Eye (tissue), 1 donor: ENCODE results near the gene SLC25A20.
A peak's percentile ranks its signal among the peaks of the same experiment; 100 is the strongest.

ENCODE experiments used
- DNase-seq: peaks from one replicate; pipeline ENCODE4 v3.0.0-alpha.2; 2015

Gene SLC25A20

DNA sequence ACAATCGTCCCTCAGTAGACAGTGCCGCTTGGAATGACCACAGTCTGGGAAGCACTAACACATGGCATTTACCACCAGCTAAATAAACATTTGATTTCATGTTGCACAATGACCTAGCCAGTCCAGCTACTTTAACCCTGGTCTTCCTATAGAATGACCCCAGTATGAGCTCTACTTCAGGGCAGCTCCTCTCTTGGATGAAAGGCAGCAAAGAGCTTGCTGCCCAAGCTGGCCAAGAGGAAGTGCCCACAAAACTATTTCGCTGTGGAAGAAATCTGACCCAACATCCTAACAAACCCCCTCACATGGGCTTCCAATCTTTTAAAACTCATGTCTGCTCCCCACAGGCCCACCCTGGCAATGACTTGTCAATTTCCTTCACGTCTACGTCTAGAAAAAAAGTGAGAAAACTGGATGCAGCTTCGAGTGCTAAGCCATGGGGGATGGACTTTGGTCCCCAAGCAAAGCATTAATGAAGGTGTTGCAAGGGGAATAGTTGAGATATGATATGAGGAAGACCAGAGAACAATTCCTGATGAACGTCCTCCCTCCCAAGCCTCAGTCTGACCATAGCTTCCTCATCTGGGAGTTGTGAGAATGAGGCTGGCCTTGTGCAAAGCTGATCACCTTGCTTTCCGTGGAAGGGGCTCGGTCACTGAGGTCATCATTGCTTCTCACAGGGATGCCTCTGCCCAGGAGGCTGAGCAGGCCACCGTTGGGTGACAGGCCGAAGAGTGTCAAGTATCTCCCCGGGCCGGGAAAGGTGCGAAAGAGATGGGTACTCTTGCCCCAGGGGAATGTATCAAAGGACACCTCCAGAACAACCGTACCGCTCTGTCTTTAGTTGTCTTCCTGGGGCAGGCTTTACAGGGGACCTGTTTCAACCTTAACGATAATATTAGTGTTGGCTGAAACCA, 964 bp downstream of the SLC25A20 start:
- no peak for DNase-seq

DNA sequence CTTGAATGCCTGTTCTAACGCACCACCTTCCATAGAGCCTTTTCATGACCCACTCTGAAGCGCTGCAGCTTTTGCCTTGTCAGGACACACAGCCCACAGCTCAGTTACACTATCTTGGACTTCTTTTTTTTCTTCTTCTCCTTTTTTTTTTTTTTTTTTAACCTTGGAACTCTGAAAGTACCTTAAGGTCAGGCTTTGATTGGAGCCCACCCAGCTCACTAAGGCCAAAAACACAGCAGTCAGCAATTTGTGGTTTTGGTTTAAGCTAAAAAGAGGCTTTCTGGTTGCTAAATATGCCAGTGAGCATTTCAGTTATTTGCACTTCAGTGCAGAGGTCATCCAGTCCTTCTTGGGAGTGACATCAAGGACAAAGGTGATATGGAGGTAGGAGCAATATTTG, 1.7 kb downstream of the SLC25A20 start:
- DNase-seq = no peak

GRCh38 chr3:48894516-48894915, 4.2 kb downstream of the SLC25A20 start:
- DNase-seq = no peak

DNA sequence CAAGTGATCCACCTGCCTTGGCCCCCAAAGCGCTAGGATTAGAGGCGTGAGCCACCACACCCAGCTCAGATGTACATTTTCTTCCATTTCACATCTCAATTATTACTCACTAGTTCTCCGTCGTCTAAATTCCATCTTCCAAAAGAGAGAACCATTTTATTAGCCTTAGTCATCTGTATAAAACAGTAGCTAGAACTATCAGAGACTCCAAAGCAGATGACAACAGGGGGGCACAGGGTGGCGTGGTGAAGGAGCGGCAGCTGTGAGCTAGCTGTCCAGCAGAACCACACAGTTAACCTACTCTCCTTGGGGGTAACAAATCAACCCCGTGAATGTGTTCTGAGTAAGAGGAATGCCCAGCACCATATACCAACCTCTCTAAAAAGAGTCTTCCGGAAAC, 7.1 kb downstream of the SLC25A20 start:
- no peak for DNase-seq

- DNase-seq = no peak
Observed at GRCh38 chr3:48885753-48886152, 12.9 kb downstream of the SLC25A20 start.

DNA sequence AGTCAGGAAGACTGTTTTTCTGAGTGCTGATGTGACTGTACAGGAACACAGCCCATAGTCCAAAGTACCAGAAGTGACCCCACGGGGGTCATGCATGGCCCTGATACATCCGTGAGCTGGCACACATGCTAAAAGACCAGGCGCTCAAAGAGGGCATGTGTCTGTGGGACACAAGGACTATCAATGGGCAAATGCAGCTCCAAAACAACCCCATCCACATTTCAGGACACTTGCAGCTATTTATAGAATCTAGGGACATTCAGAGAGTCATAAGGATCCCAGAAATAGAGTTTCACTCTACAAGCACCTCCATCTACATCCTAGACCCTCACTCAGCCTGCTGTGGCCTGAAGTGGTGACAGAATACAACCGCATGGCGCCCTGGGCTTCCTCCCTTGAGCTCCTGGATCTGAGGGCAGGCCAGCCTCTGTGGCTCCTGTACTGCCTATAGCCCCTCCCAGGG, 17.0 kb downstream of the SLC25A20 start:
- no peak for DNase-seq

GRCh38 chr3:48881006-48881405, 17.7 kb downstream of the SLC25A20 start:
- no peak for DNase-seq

DNA sequence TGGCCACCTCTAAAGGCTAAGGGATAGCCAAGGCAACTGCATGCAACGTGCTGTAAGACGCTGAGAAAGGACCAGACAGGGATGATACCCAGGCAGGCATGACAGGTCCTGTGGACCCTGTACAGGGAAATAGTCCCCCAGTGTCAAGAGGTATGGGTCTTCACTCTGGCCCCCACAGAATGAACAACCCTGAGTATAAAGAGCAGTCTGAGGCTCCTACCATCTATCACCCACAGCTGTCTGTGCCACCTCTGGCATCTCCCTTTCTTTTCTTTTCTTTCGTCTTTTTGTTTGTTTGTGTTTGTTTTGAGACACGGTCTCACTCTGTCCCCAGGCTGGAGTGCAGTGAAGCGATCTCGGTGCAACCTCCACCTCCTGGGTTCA, 18.7 kb downstream of the SLC25A20 start:
- DNase-seq = no peak

DNA sequence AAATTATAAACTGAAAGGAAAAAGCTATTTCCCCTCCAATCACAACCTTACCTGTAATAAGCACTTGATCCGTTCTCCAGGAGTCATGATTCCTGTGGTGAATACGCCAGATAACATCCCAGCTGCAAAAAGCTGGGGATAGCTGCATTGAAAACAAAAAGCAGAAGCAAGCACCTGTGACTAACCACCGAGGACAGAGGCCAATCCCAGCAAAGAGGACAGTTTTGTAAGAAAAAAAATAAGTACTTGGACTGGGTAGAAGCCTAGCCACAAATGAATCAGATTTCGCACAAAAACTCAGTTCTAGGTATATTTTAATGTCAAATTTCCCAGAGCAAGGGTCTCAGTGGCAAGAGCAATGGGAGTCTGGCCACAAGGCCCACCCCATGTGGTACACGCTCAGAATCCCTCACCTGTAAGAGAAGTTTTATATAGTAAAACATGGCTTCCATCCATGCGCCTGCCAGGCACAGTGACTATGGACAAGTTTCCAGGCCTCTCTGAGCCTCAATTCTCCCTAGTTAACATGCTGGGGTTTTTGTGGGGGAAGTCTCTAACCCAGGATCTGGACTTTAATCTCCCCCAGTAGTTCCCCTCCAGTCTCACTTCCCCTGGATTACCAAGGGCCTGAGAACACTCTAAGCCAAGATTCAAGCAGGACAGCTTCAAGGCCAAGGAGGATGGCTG, 19.2 kb downstream of the SLC25A20 start:
- DNase-seq = no peak

GRCh38 chr3:48877671-48878070, 21.0 kb downstream of the SLC25A20 start:
- no peak for DNase-seq

DNA sequence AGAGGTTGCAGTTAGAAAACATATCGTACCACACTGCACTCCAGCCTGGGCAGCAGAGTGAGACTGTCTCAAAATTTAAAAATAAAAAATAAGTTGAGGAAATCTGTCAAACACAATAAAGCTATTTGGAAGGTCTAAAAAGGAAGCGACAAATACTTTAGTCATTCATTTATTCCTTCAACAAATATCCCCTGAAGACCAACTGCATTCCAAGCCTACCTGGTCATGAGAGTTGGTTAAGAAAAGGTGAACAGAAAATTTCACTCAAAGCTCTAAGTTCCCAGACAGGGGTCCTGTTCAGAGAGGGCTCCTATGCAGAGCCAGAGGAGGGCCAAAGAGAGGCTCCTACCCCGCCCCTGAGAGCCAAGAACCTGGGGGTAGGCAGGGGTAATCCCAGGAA, 35.6 kb downstream of the SLC25A20 start:
- no peak for DNase-seq

- DNase-seq = no peak
Observed at GRCh38 chr3:48859206-48859605, 39.5 kb downstream of the SLC25A20 start.

- no peak for DNase-seq
Observed at GRCh38 chr3:48858709-48859108, 40.0 kb downstream of the SLC25A20 start.

DNA sequence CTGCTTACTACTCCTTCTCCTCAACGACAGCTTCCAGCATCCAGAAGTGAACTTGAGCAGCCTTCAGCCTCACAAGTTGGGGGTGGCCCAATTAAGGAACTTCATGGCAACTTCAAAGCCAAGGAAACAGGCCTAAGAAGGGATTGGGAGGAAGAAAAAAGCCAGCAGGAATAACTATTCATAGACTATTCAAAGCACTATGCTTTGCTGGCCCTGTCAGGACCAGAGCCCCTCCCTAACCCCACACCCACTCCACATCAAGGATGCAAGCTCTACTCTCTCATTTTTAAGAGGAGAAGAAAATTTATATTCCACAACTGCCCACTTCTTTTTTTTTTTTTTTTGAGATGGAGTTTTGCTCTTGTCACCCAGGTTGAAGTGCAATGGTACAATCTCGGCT, 41.0 kb downstream of the SLC25A20 start:
- no peak for DNase-seq

- no peak for DNase-seq
Observed at GRCh38 chr3:48856469-48856868, 42.2 kb downstream of the SLC25A20 start.

GRCh38 chr3:48855681-48856447, 42.8 kb downstream of the SLC25A20 start:
- DNase-seq = no peak

GRCh38 chr3:48852151-48852550, 46.5 kb downstream of the SLC25A20 start:
- no peak for DNase-seq

DNA sequence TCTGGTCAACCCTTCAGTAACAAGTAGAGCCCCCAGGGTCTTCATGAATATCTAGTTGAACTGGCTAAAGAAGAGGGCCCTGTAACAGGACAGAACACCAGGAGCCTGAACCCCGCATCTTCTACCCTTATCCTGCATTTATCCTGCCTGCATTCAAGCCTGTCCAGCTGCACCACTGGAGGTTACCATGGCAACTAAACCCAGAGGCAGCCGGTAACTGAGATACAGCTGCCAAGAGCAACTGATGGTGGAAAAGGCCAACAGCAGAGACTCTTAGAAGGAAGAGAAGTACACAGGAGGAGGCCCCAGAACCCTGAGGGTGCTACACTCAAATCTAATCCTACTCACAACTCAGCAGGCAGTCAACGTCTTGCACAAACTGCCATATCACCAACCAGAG, 47.3 kb downstream of the SLC25A20 start:
- peak; percentile 81 for DNase-seq

GRCh38 chr3:48848816-48849515, 49.7 kb downstream of the SLC25A20 start:
- no peak for DNase-seq

- DNase-seq = peak; percentile 96
Observed at GRCh38 chr3:48847504-48848423, 50.9 kb downstream of the SLC25A20 start, which contains the start of gene PRKAR2A. Gene PRKAR2A (minus strand): TSS chr3:48847874. CDS start chr3:48847596, 278 bp downstream.

DNA sequence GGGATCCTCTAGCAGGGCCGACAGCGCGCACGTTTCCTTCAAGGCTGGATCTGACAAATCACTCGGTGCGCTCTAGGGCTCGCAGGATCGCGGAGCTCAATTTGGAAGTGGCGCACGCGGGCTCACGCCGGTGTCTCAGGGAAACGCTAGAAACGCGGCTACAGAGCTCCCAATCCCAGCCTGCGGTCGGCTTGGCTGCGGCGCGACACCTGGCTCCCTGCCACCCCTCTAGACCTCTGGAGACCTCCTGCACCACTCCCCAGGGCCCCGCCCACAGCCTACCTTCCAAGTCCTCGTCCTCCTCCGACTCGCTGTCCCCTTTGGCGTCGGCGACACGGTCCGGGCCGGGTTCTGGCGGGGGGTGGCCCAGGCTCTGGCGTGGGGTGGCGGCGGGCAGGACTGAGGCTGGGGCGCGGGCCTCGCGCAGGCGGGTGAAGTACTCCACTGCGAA, 51.6 kb downstream of the SLC25A20 start:
- peak; percentile 86 for DNase-seq
